Osteoblast (primary cell): ENCODE data around the gene CHTF18. TPM values are rescaled to one million over a fixed set of nuclear protein-coding genes. Genes with fewer than 3 reads are reported as not detected.

ENCODE experiments used
- DNase-seq: peaks from one replicate; pipeline ENCODE4 v3.0.0; 2011; ENCODE audit warnings: low spot score, mixed read lengths; ENCODE audit not compliant: insufficient read length; ENCODE audit errors: missing footprints
- H2AFZ ChIP-seq: 2 replicates; pipeline ENCODE4 v1.6.0; 2011; ENCODE audit warnings: mild to moderate bottlenecking, low read length
- H3K27ac ChIP-seq: 2 replicates; pipeline ENCODE4 v1.5.1; 2011; ENCODE audit warnings: mild to moderate bottlenecking, low read depth, low read length, moderate library complexity
- H3K27me3 ChIP-seq: 2 replicates; pipeline ENCODE4 v1.6.0; 2012; ENCODE audit warnings: mild to moderate bottlenecking, control low read depth, inconsistent platforms, low read length, moderate library complexity; ENCODE audit not compliant: insufficient read depth
- H3K36me3 ChIP-seq: 2 replicates; pipeline ENCODE4 v1.5.1; 2011; ENCODE audit warnings: mild to moderate bottlenecking, low read length, control low read depth, moderate library complexity; ENCODE audit not compliant: insufficient read depth
- H3K4me1 ChIP-seq: 2 replicates; pipeline ENCODE4 v1.5.1; 2011; ENCODE audit warnings: mild to moderate bottlenecking, low read length, control low read depth, moderate library complexity; ENCODE audit not compliant: insufficient read depth
- H3K4me2 ChIP-seq: 2 replicates; pipeline ENCODE4 v1.6.0; 2011; ENCODE audit warnings: mild to moderate bottlenecking, low read length; ENCODE audit not compliant: insufficient read depth
- H3K4me3 ChIP-seq: fragments of 200-600 bp; sonication (generic); 3 replicates; pipeline ENCODE4 v1.5.1; 2012; ENCODE audit warnings: mild to moderate bottlenecking, low read length, inconsistent platforms; ENCODE audit not compliant: insufficient read depth
- H3K79me2 ChIP-seq: 2 replicates; pipeline ENCODE4 v1.6.0; 2012; ENCODE audit warnings: mild to moderate bottlenecking, low read length, control low read depth, inconsistent platforms; ENCODE audit not compliant: insufficient read depth
- H3K9me3 ChIP-seq: 2 replicates; pipeline ENCODE4 v1.5.1; 2011; ENCODE audit warnings: low read depth, low read length, control low read depth
- H4K20me1 ChIP-seq: 2 replicates; pipeline ENCODE4 v1.6.0; 2012; ENCODE audit warnings: mild to moderate bottlenecking, low read length, control low read depth; ENCODE audit not compliant: insufficient read depth
- total RNA-seq: library from RNA; depleted of rRNA; stranded (reverse); fragments of >200 nt; gene quantifications from 2 replicates; pipeline ENCODE4 v1.2.3, GENCODE V29; 2012
- TF ChIP-seq, protein P1 (sequence below): IDR thresholded peaks from 2 replicates; pipeline ENCODE4 v1.5.1; 2011; ENCODE audit warnings: mild to moderate bottlenecking, low read depth, low read length, moderate library complexity; ENCODE audit errors: extremely low read depth

Gene CHTF18
- 3.3 and 3.8 TPM in 2 replicates for total RNA-seq

DNA sequence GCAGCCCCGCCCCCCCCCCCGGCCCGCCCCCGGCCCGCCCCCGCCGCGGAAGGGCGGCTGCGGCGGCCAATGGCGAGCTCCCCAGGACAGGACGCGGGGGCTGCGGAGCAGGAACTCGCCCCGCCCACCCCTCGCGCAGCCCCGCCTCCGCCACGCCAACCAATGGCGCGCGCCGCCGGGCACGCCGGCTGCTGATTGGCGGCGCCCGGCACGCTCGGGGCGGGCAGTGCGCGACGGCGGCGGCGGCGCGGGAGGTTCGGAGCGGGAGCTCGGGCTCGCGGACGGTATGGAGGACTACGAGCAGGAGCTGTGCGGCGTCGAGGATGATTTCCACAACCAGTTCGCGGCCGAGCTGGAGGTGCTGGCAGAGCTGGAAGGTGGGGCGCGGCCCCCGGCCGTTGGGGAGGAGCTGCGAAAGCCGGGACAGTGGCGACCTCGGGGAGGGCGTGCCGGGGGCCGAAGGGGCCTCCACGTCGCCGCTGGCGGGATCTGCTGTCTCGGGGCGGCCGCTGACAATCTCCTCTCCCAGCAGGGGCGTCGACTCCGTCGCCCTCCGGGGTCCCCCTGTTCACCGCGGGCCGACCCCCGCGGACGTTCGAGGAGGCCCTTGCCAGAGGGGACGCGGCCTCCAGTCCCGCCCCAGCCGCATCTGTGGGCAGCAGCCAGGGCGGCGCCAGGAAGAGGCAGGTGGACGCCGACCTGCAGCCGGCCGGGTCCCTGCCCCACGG, at the start of gene CHTF18:
Gene CHTF18, plus strand, starts transcription at position 222 of the 728 bp plus-strand sequence. Its CDS starts 65 bp downstream, at position 287.
- peak; percentile 100 for DNase-seq
- TF ChIP-seq, protein P1, sequence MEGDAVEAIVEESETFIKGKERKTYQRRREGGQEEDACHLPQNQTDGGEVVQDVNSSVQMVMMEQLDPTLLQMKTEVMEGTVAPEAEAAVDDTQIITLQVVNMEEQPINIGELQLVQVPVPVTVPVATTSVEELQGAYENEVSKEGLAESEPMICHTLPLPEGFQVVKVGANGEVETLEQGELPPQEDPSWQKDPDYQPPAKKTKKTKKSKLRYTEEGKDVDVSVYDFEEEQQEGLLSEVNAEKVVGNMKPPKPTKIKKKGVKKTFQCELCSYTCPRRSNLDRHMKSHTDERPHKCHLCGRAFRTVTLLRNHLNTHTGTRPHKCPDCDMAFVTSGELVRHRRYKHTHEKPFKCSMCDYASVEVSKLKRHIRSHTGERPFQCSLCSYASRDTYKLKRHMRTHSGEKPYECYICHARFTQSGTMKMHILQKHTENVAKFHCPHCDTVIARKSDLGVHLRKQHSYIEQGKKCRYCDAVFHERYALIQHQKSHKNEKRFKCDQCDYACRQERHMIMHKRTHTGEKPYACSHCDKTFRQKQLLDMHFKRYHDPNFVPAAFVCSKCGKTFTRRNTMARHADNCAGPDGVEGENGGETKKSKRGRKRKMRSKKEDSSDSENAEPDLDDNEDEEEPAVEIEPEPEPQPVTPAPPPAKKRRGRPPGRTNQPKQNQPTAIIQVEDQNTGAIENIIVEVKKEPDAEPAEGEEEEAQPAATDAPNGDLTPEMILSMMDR, result no peak
- H3K9me3 ChIP-seq, result no peaks in the 10 kb centered on the region

DNA sequence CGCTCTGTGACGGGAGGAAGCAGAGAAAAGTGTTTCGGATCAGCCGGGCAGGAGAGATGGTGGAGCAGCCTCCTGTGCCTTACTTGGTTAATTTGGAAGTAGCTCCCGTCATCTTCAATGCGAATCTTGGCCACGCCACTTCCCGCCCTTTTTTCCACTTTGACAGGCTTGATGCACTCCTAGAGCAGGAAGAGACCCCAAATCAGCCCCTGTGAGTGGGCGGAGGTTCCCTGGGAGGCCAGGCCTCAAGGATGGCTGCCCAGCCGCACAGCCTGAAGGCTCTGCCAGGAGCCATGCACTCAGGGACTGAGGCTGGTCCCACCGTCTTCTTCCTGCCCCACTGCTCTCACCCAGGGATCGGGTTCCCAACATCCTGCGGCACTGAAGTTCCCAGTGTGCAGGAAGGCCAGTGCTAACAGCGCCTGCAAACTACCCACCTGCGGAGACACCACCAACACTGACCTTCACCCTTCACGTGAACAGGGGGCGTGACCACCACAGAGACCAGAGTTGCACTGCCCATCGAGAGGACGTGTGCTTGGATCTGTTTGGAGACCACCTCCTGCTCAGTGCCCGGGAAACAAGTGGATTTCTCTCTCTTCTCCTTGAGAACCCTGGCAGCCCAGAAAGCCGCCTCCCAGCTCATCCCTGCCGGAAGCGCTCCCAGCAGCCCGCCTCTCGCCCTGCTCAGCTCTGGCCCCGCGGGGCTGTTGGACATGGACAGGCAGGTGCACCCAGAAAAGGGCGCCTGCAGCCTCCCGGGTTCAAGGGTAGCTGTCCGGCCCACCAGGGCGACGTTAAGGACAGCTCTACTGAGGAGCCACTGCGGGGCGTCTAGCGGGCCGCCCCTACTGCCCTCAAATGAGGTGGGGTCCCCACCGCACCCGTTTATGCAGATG, 48.6 kb upstream of the CHTF18 start:
- TF ChIP-seq, protein P1, result no peak
- Histone ChIP-seq H3K9me3 (no peaks in the 10 kb centered on the region), H2AFZ (peak overlapping the region; percentile 22), H4K20me1 (peaks cover 4% of the 10 kb centered on the region), H3K4me2 (peak overlapping the region; percentile 88), H3K79me2 (peaks cover 8% of the 10 kb centered on the region), H3K27me3 (no peaks in the 10 kb centered on the region), H3K36me3 (peaks cover 19% of the 10 kb centered on the region), H3K4me1 (peaks cover 12% of the 10 kb centered on the region), H3K27ac (no peak overlapping the region), H3K4me3 (peak overlapping the region; percentile 90)
- DNase-seq, result no peak

More for the DNA sequence above, at the start of gene CHTF18:
- Histone ChIP-seq H2AFZ (peak within 1 kb of the TSS; percentile 81), H3K79me2 (peaks cover 30% of the 10 kb centered on the region), H3K4me2 (peak within 1 kb of the TSS; percentile 91), H4K20me1 (peaks cover 27% of the 10 kb centered on the region), H3K27ac (peak within 1 kb of the TSS; percentile 41), H3K4me3 (peak within 1 kb of the TSS; percentile 93), H3K36me3 (peaks cover 10% of the 10 kb centered on the region), H3K27me3 (no peaks in the 10 kb centered on the region), H3K4me1 (peaks cover 17% of the 10 kb centered on the region)

DNA sequence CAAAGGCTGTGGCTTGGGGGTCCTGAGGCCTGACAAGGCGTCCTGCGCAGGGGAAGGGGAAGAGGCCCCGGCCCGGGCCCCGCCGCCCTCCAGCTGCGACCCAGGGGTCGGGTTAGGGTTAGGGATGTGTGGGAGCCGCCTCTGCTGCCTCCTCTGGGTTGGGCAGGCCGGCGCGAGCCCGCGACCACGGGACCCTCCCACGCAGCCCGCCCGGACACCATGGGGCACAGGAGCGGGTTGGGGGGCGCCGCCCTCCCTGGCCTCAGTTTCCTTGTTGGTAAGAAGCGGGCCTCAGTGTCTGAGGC, 48.0 kb upstream of the CHTF18 start:
- TF ChIP-seq, protein P1, result no peak
- Histone ChIP-seq H2AFZ (peak overlapping the region; percentile 62), H4K20me1 (peaks cover 4% of the 10 kb centered on the region), H3K27ac (peak overlapping the region; percentile 63), H3K4me1 (peaks cover 12% of the 10 kb centered on the region), H3K36me3 (peaks cover 19% of the 10 kb centered on the region), H3K4me2 (peak overlapping the region; percentile 88), H3K9me3 (no peaks in the 10 kb centered on the region), H3K27me3 (no peaks in the 10 kb centered on the region), H3K4me3 (peak overlapping the region; percentile 90), H3K79me2 (peaks cover 8% of the 10 kb centered on the region)
- DNase-seq, result peak; percentile 92
